Spleen (tissue), 11 donors: ENCODE data around the gene KCNN2. TPM values are rescaled to one million over a fixed set of nuclear protein-coding genes. Genes with fewer than 3 reads are reported as not detected.

Experiments
- DNase-seq: peaks from one replicate; pipeline ENCODE4 v3.0.0-alpha.2; 2020
- H3K27ac ChIP-seq, 8 donors: fragments of 200-600 bp; sonication (generic) in 7 of 8; 1 replicate in 4 of 8; 2 replicates in 4 of 8; pipeline versions ENCODE4 v1.5.0 to v1.8.0; 2016 to 2021; ENCODE audit warnings: inconsistent platforms in 4 of 8, mild to moderate bottlenecking in 4 of 8, moderate library complexity in 1 of 8
- H3K27me3 ChIP-seq, 7 donors: fragments of 200-600 bp; sonication (generic) in 6 of 7; replicated peaks in 1 of 7; 1 replicate in 4 of 7; 2 replicates in 3 of 7; pipeline versions ENCODE4 v1.5.0 to v1.8.0; 2016 to 2021; ENCODE audit warnings: inconsistent platforms in 3 of 7, mild to moderate bottlenecking in 1 of 7
- H3K36me3 ChIP-seq, 6 donors: fragments of 200-600 bp; sonication (generic) in 5 of 6; 1 replicate in 4 of 6; 2 replicates in 2 of 6; pipeline versions ENCODE4 v1.5.0 to v1.8.0; 2016 to 2021; ENCODE audit warnings: inconsistent platforms in 2 of 6
- H3K4me1 ChIP-seq, 6 donors: fragments of 200-600 bp; sonication (generic) in 5 of 6; 1 replicate in 3 of 6; 2 replicates in 3 of 6; pipeline versions ENCODE4 v1.5.0 to v1.8.0; 2016 to 2021; ENCODE audit warnings: inconsistent platforms in 3 of 6
- H3K4me3 ChIP-seq, 8 donors: fragments of 200-600 bp; sonication (generic) in 7 of 8; 1 replicate in 4 of 8; 2 replicates in 4 of 8; pipeline versions ENCODE4 v1.5.0 to v1.8.0; 2016 to 2021; ENCODE audit warnings: inconsistent platforms in 4 of 8, mild to moderate bottlenecking in 4 of 8, moderate library complexity in 2 of 8
- H3K9me3 ChIP-seq, 8 donors: fragments of 200-600 bp; sonication (generic) in 7 of 8; 1 replicate in 4 of 8; 2 replicates in 4 of 8; pipeline versions ENCODE4 v1.5.0 to v1.8.0; 2016 to 2021; ENCODE audit warnings: inconsistent platforms in 4 of 8
- CTCF ChIP-seq, 11 experiments: fragments of 200-600 bp in 7 of 11; fragments of 450-650 bp in 4 of 11; sonication (generic) in 4 of 11; IDR thresholded peaks in 8 of 11; conservative IDR thresholded peaks in 3 of 11; 1 replicate in 7 of 11; 2 replicates in 4 of 11; pipeline versions ENCODE4 v1.4.0 to v1.8.0; 2016 to 2021; ENCODE audit warnings: antibody characterized with exemption in 11 of 11, inconsistent platforms in 4 of 11, mild to moderate bottlenecking in 1 of 11
- POLR2A ChIP-seq, 3 donors: fragments of 450-650 bp; IDR thresholded peaks; one replicate each; pipeline ENCODE4 v1.5.1; 2017; ENCODE audit warnings: antibody characterized with exemption in 3 of 3, mild to moderate bottlenecking in 1 of 3
- POLR2AphosphoS5 ChIP-seq, 3 donors: sonication (generic); formaldehyde crosslinking; IDR thresholded peaks; one replicate each; pipeline ENCODE4 v1.5.1; 2017; ENCODE audit warnings: antibody characterized with exemption in 3 of 3
- WGBS, 5 donors: extraction: QIAGEN DNeasy Blood & Tissue Kit in 3 of 5; methylation state at CpG; one replicate each; pipeline versions ENCODE4 v1.1.5 to v1.1.7; 2013 to 2018; 5-methylcytosine and 5-hydroxymethylcytosine counted together
- intact Hi-C: fragments of 100-400 bp; cut with DNase I; formaldehyde crosslinking; loops from one replicate; pipeline ENCODE4 v1.15.0; 2023; ENCODE audit warnings: low total_unique reads
- polyA plus RNA-seq, 3 donors: library from polyadenylated mRNA; stranded (reverse); fragments of 200-250 nt; gene quantifications; one replicate each; pipeline ENCODE4 v1.2.1, GENCODE V29; 2013
- total RNA-seq, 7 donors: library from RNA; depleted of rRNA in 3 of 7; stranded (reverse); fragments of >200 nt in 3 of 7; fragmentation: NEBNext Ultra II Directional in 4 of 7; extraction: Animal tissue kit (Norgen Biotek cat#: 25700) in 4 of 7; gene quantifications; one replicate each; pipeline versions ENCODE4 v1.1.0 to v1.2.1, GENCODE V29; 2016 to 2021
- donor health status: healthy with polysubstance abuse.
- donor health status: DM: no; HTN: no; CAD: no; lungs with moderate emphysema.
- donor health status: DM: no; HTN: no; CAD: no.
- donor health status: Bipolar disorder and iron deficiency.
- donor health status: healthy.
- donor health status: DM: no; HTN: no; CAD: no.
- donor health status: DM: yes; HTN: yes; CAD: no.

KCNN2 gene
- total and polyA plus RNA-seq, 10 donors = 0.20 to 1.1 (median 0.56) TPM

GRCh38 chr5:114317751-114318150 lies 44.1 kb upstream of the KCNN2 start:
- no peaks in the 10 kb centered on the region for H3K4me1 ChIP-seq
- no peaks in the 10 kb centered on the region for H3K27me3 ChIP-seq
- H3K9me3 ChIP-seq = no peaks in the 10 kb centered on the region
- no peak for DNase-seq
- intact Hi-C loops = no loop called here
- H3K4me3 ChIP-seq = no peak overlapping the region
- WGBS, 5 donors = 76 to 84% (median 81%) methylated on average over 6 of the region's 6 CpGs
- no peaks in the 10 kb centered on the region for H3K36me3 ChIP-seq
- TF ChIP-seq POLR2A (IDR thresholded peaks at IDR 0.05) = no peak
- no peak for TF ChIP-seq CTCF (IDR thresholded peaks at IDR 0.05 in 8 of 11, conservative IDR thresholded peaks at IDR 0.05 in 3 of 11)
- TF ChIP-seq POLR2AphosphoS5 (IDR thresholded peaks at IDR 0.05) = no peak
- H3K27ac ChIP-seq = no peak overlapping the region

GRCh38 chr5:114319236-114319635 lies 42.6 kb upstream of the KCNN2 start:
- H3K9me3 ChIP-seq = no peaks in the 10 kb centered on the region
- no peak overlapping the region for H3K27ac ChIP-seq
- H3K27me3 ChIP-seq = no peaks in the 10 kb centered on the region
- no peak overlapping the region for H3K4me3 ChIP-seq
- 87 to 100% (median 95%) methylated on average over 1 of the region's 1 CpG for WGBS, 5 donors
- intact Hi-C loops = no loop called here
- TF ChIP-seq CTCF (IDR thresholded peaks at IDR 0.05 in 8 of 11, conservative IDR thresholded peaks at IDR 0.05 in 3 of 11) (no peak), POLR2AphosphoS5 (IDR thresholded peaks at IDR 0.05) (no peak), POLR2A (IDR thresholded peaks at IDR 0.05) (no peak)
- H3K36me3 ChIP-seq = no peaks in the 10 kb centered on the region
- no peaks in the 10 kb centered on the region for H3K4me1 ChIP-seq
- no peak for DNase-seq

- no peaks in the 10 kb centered on the region for H3K36me3 ChIP-seq
- 42 to 49% (median 45%) methylated on average over 1 of the region's 1 CpG for WGBS, 5 donors
- TF ChIP-seq POLR2A (IDR thresholded peaks at IDR 0.05) = no peak
- no peak for TF ChIP-seq POLR2AphosphoS5 (IDR thresholded peaks at IDR 0.05)
- no peak for TF ChIP-seq CTCF (IDR thresholded peaks at IDR 0.05 in 8 of 11, conservative IDR thresholded peaks at IDR 0.05 in 3 of 11)
- H3K4me1 ChIP-seq = no peaks in the 10 kb centered on the region
- no peak overlapping the region for H3K4me3 ChIP-seq
- H3K27me3 ChIP-seq = no peaks in the 10 kb centered on the region
- no peak for DNase-seq
- intact Hi-C loops = no loop called here
- no peaks in the 10 kb centered on the region for H3K9me3 ChIP-seq
- no peak overlapping the region for H3K27ac ChIP-seq
These were observed 42.0 kb upstream of the KCNN2 start for GRCh38 chr5:114319821-114320220.

GRCh38 chr5:114324282-114324681 lies 37.6 kb upstream of the KCNN2 start:
- no peaks in the 10 kb centered on the region for H3K36me3 ChIP-seq
- intact Hi-C loops = no loop called here
- H3K9me3 ChIP-seq = no peaks in the 10 kb centered on the region
- TF ChIP-seq CTCF (IDR thresholded peaks at IDR 0.05 in 8 of 11, conservative IDR thresholded peaks at IDR 0.05 in 3 of 11) = no peak
- no peak for TF ChIP-seq POLR2A (IDR thresholded peaks at IDR 0.05)
- no peak for TF ChIP-seq POLR2AphosphoS5 (IDR thresholded peaks at IDR 0.05)
- no peak for DNase-seq
- H3K4me3 ChIP-seq = no peak overlapping the region
- WGBS, 5 donors = 84 to 94% (median 86%) methylated on average over 1 of the region's 1 CpG
- H3K27me3 ChIP-seq = no peaks in the 10 kb centered on the region
- no peaks in the 10 kb centered on the region for H3K4me1 ChIP-seq
- H3K27ac ChIP-seq = no peak overlapping the region
